T follicular helper cell (primary cell): ENCODE measurements around the gene EXOC3.
"Not testable (repeated sequence)": the region's sequence is repeated elsewhere in the genome, so short reads cannot be mapped to it uniquely, and the experiment has no call there.

ENCODE experiments used
- DNase-seq: peaks from one replicate; pipeline ENCODE4 v3.0.0-alpha.2; 2020; ENCODE audit warnings: low read depth

EXOC3 gene

GRCh38 chr5:407051-407450 lies 35.9 kb upstream of the EXOC3 start:
- no peak for DNase-seq

- no peak for DNase-seq
These were observed 35.1 kb upstream of the EXOC3 start for GRCh38 chr5:407801-408268.

- DNase-seq = no peak
These were observed 32.0 kb upstream of the EXOC3 start for GRCh38 chr5:410911-411517.

GRCh38 chr5:411728-412127 lies 31.2 kb upstream of the EXOC3 start:
- no peak for DNase-seq

- not testable (repeated sequence) for DNase-seq
These were observed 27.7 kb upstream of the EXOC3 start for GRCh38 chr5:414991-415927.

GRCh38 chr5:415928-416635 lies 26.9 kb upstream of the EXOC3 start:
- no peak for DNase-seq

GRCh38 chr5:416636-416960 lies 26.4 kb upstream of the EXOC3 start:
- DNase-seq = no peak

GRCh38 chr5:417301-418161 lies 25.4 kb upstream of the EXOC3 start:
- no peak for DNase-seq

GRCh38 chr5:418162-419121 lies 24.5 kb upstream of the EXOC3 start:
- DNase-seq = no peak

GRCh38 chr5:419970-420369 lies 23.0 kb upstream of the EXOC3 start:
- no peak for DNase-seq

- DNase-seq = no peak
These were observed 22.2 kb upstream of the EXOC3 start for GRCh38 chr5:420632-421286.

GRCh38 chr5:421287-421880 lies 21.6 kb upstream of the EXOC3 start:
- no peak for DNase-seq

GRCh38 chr5:421901-422300 lies 21.1 kb upstream of the EXOC3 start:
- DNase-seq = no peak

- DNase-seq = no peak
These were observed 20.4 kb upstream of the EXOC3 start for GRCh38 chr5:422323-423232.

GRCh38 chr5:423233-423565 lies 19.8 kb upstream of the EXOC3 start:
- no peak for DNase-seq

GRCh38 chr5:423626-424261 lies 19.2 kb upstream of the EXOC3 start:
- no peak for DNase-seq

GRCh38 chr5:424301-425110 lies 18.5 kb upstream of the EXOC3 start:
- no peak for DNase-seq
